HepG2 (cell line): ENCODE measurements around the gene FRMD1. TPM values are rescaled to one million over a fixed set of nuclear protein-coding genes. Genes with fewer than 3 reads are reported as not detected.
A peak's percentile ranks its signal among the peaks of the same experiment; 100 is the strongest.

Experiments
- ARID5B ChIP-seq: IDR thresholded peaks from 2 replicates; pipeline ENCODE4 v1.4.0; 2020; ENCODE audit warnings: mild to moderate bottlenecking, missing genetic modification reagents
- ATF7 ChIP-seq, 2 experiments: fragments of 450-650 bp in 1 of 2; sonication (generic) in 1 of 2; formaldehyde crosslinking in 1 of 2; IDR thresholded peaks; 2 replicates each; pipeline versions ENCODE4 v1.4.0 to v1.6.1; 2016 to 2020; ENCODE audit warnings: antibody characterized with exemption in 1 of 2, mild to moderate bottlenecking in 1 of 2, missing genetic modification reagents in 1 of 2
- BCL6 ChIP-seq: IDR thresholded peaks from 2 replicates; pipeline ENCODE4 v1.6.1; 2016; ENCODE audit warnings: missing genetic modification reagents, missing compliant biosample characterization
- FOXK1 ChIP-seq: sonication (generic); formaldehyde crosslinking; IDR thresholded peaks from 2 replicates; pipeline ENCODE4 v1.4.0; 2020; ENCODE audit warnings: low read depth, missing genetic modification reagents, borderline replicate concordance
- GABPB1 ChIP-seq: IDR thresholded peaks from 2 replicates; pipeline ENCODE4 v1.6.1; 2016; ENCODE audit warnings: mild to moderate bottlenecking, missing genetic modification reagents, moderate library complexity, missing compliant biosample characterization
- GATA4 ChIP-seq: sonication (generic); IDR thresholded peaks from 2 replicates; pipeline ENCODE4 v1.6.1; 2016; ENCODE audit warnings: antibody characterized with exemption, low read depth, borderline replicate concordance
- KDM1A ChIP-seq: IDR thresholded peaks from 2 replicates; pipeline ENCODE4 v1.6.1; 2016; ENCODE audit warnings: missing compliant biosample characterization
- PATZ1 ChIP-seq: sonication (generic); formaldehyde crosslinking; IDR thresholded peaks from 2 replicates; pipeline ENCODE4 v1.4.0; 2020; ENCODE audit warnings: missing genetic modification reagents
- REST ChIP-seq, 2 experiments: IDR thresholded peaks; 2 replicates each; pipeline ENCODE4 v1.6.1; 2011 to 2012; ENCODE audit warnings: low read length in 2 of 2, borderline replicate concordance in 1 of 2, low read depth in 1 of 2, mild to moderate bottlenecking in 1 of 2, moderate library complexity in 1 of 2
- SOX6 ChIP-seq, 2 experiments: fragments of 450-650 bp in 1 of 2; sonication (generic) in 1 of 2; formaldehyde crosslinking in 1 of 2; IDR thresholded peaks; 2 replicates each; pipeline versions ENCODE4 v1.4.0 to v1.6.1; 2017 to 2020; ENCODE audit warnings: antibody characterized with exemption in 1 of 2, mild to moderate bottlenecking in 1 of 2, missing genetic modification reagents in 1 of 2
- SRSF4 ChIP-seq: fragments of 200-400 bp; formaldehyde crosslinking; IDR thresholded peaks from one replicate; pipeline ENCODE4 v1.6.1; 2018; ENCODE audit warnings: mild to moderate bottlenecking, low read depth, low read length, moderate library complexity; ENCODE audit not compliant: poor library complexity, severe bottlenecking
- TGIF2 ChIP-seq: IDR thresholded peaks from 2 replicates; pipeline ENCODE4 v1.6.1; 2016; ENCODE audit warnings: control low read depth, missing compliant biosample characterization
- XRCC5 ChIP-seq: fragments of 200-400 bp; formaldehyde crosslinking; optimal IDR thresholded peaks from 2 replicates; pipeline ENCODE3; 2017; ENCODE audit warnings: mild to moderate bottlenecking, low read length
- ZNF430 ChIP-seq: sonication (generic); formaldehyde crosslinking; IDR thresholded peaks from 2 replicates; pipeline ENCODE4 v1.9.0; 2021; ENCODE audit warnings: mild to moderate bottlenecking, missing genetic modification reagents
- ZNF577 ChIP-seq: sonication (generic); formaldehyde crosslinking; IDR thresholded peaks from 2 replicates; pipeline ENCODE4 v1.4.0; 2020; ENCODE audit warnings: mild to moderate bottlenecking, low read depth, missing genetic modification reagents, borderline replicate concordance
- ZNF761 ChIP-seq: sonication (generic); formaldehyde crosslinking; conservative IDR thresholded peaks from 2 replicates; pipeline ENCODE4 v1.4.0; 2020; ENCODE audit warnings: mild to moderate bottlenecking, missing genetic modification reagents
- ZNF879 ChIP-seq: sonication (generic); formaldehyde crosslinking; IDR thresholded peaks from 2 replicates; pipeline ENCODE4 v1.8.1; 2023; ENCODE audit warnings: missing genetic modification reagents
- polyA plus RNA-seq, 8 experiments: library from polyadenylated mRNA; depleted of rRNA in 3 of 8; stranded (reverse) in 7 of 8; unstranded in 1 of 8; fragments of >200 nt; fragmentation: Illumina TruSeq in 4 of 8; extraction: Trizol in 4 of 8; gene quantifications; 2 replicates each; pipeline versions ENCODE4 v1.2.1 to v1.2.3, GENCODE V29; 2011 to 2016; ENCODE audit warnings: low read depth in 4 of 8, missing spikeins in 1 of 8, mixed read lengths in 1 of 8; ENCODE audit not compliant: insufficient read depth in 1 of 8
- total RNA-seq, 5 experiments: library from RNA; depleted of rRNA; stranded (reverse); fragments of >200 nt; fragmentation: Illumina TruSeq; extraction: Trizol; gene quantifications; 2 replicates each; pipeline ENCODE4 v1.2.3, GENCODE V29; 2016; ENCODE audit warnings: low read depth in 1 of 5
- TF ChIP-seq, protein P1 (sequence below), 2 experiments: sonication (generic) in 1 of 2; formaldehyde crosslinking in 1 of 2; IDR thresholded peaks; 2 replicates each; pipeline versions ENCODE4 v1.4.0 to v1.6.1; 2018 to 2020; ENCODE audit warnings: missing genetic modification reagents in 2 of 2, borderline replicate concordance in 1 of 2, low read depth in 1 of 2, mild to moderate bottlenecking in 1 of 2, missing biosample characterization in 1 of 2

FRMD1 gene
- total and polyA plus RNA-seq, 2 of the 13 experiments (the other 11 are each of a cell fraction or from before 2014, with no cell fraction given): 0.01 TPM; not detected in 1

GRCh38 chr6:168017629-168018028, 61.4 kb downstream of the FRMD1 start (continued):
- TF ChIP-seq XRCC5 (no peak), SOX6 (IDR thresholded peaks at IDR 0.05) (no peak), SOX6 (CRISPR knock-in tag; IDR thresholded peaks at IDR 0.05) (no peak; the same call in 1 of the 2 replicates), BCL6 (CRISPR knock-in tag) (0 out of 2 replicates have a peak, but pooled peaks have one; percentile 6), ZNF577 (CRISPR knock-in tag) (no peak), GATA4 (no peak), ATF7 (IDR thresholded peaks at IDR 0.05) (no peak), ATF7 (CRISPR knock-in tag; IDR thresholded peaks at IDR 0.05) (no peak), ZNF430 (CRISPR knock-in tag) (no peak), PATZ1 (CRISPR knock-in tag) (0 out of 2 replicates have a peak, but pooled peaks have one; percentile 16), SRSF4 (no peak), ZNF879 (CRISPR knock-in tag) (no peak), GABPB1 (CRISPR knock-in tag) (no peak), KDM1A (CRISPR knock-in tag) (no peak), REST (IDR thresholded peaks at IDR 0.05; ENCODE audit: borderline replicate concordance in 1 of 2, low read depth in 1 of 2, low read length in 2 of 2) (no peak), TGIF2 (CRISPR knock-in tag) (no peak), FOXK1 (CRISPR knock-in tag) (peak; percentile 70; the same call in 1 of the 2 replicates), ARID5B (CRISPR knock-in tag) (peak; percentile 53), ZNF761 (CRISPR knock-in tag) (no peak)
- TF ChIP-seq, protein P1, sequence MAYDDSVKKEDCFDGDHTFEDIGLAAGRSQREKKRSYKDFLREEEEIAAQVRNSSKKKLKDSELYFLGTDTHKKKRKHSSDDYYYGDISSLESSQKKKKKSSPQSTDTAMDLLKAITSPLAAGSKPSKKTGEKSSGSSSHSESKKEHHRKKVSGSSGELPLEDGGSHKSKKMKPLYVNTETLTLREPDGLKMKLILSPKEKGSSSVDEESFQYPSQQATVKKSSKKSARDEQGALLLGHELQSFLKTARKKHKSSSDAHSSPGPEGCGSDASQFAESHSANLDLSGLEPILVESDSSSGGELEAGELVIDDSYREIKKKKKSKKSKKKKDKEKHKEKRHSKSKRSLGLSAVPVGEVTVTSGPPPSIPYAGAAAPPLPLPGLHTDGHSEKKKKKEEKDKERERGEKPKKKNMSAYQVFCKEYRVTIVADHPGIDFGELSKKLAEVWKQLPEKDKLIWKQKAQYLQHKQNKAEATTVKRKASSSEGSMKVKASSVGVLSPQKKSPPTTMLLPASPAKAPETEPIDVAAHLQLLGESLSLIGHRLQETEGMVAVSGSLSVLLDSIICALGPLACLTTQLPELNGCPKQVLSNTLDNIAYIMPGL (CRISPR knock-in tag; IDR thresholded peaks at IDR 0.05; ENCODE audit: borderline replicate concordance in 1 of 2, low read depth in 1 of 2): no peak
